Retinal pigment epithelial cell (primary cell): ENCODE results near the gene CPVL.

Experiments
- DNase-seq: peaks from one replicate; pipeline ENCODE4 v3.0.0-alpha.2; 2010; ENCODE audit warnings: low read depth
- H3K4me3 ChIP-seq: 2 replicates; pipeline ENCODE4 v1.5.1; 2011; ENCODE audit warnings: mild to moderate bottlenecking, low read length, control low read depth, moderate library complexity
- TF ChIP-seq, protein P1 (sequence below): conservative IDR thresholded peaks from 2 replicates; pipeline ENCODE4 v1.5.1; 2011; ENCODE audit warnings: low read depth, low read length, control low read depth, inconsistent platforms

CPVL gene

GRCh38 chr7:29022291-29022988, 123.9 kb downstream of the CPVL start:
- DNase-seq, result no peak
- no peak overlapping the region for H3K4me3 ChIP-seq
- TF ChIP-seq, protein P1, sequence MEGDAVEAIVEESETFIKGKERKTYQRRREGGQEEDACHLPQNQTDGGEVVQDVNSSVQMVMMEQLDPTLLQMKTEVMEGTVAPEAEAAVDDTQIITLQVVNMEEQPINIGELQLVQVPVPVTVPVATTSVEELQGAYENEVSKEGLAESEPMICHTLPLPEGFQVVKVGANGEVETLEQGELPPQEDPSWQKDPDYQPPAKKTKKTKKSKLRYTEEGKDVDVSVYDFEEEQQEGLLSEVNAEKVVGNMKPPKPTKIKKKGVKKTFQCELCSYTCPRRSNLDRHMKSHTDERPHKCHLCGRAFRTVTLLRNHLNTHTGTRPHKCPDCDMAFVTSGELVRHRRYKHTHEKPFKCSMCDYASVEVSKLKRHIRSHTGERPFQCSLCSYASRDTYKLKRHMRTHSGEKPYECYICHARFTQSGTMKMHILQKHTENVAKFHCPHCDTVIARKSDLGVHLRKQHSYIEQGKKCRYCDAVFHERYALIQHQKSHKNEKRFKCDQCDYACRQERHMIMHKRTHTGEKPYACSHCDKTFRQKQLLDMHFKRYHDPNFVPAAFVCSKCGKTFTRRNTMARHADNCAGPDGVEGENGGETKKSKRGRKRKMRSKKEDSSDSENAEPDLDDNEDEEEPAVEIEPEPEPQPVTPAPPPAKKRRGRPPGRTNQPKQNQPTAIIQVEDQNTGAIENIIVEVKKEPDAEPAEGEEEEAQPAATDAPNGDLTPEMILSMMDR, result no peak

DNA sequence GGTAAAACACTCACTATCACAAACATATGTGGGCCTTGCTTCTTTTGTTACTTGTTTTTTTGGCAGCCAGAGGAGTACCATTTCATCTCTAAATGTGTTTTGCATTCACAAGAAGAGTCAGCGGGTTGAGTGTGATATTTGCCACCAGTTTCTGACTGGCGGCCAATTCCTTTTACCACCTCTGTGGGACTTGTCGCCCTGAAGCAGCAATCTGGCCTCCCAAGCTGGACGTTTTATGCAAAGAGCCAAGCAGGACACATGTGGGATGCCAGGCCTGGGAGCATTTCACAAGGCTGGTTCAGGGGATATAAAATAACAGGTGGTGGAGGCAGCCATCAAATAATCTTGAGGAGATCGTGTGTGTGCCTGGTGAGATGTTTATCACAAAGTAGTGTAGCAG, 126.4 kb downstream of the CPVL start:
- TF ChIP-seq, protein P1, result no peak
- no peak for DNase-seq
- H3K4me3 ChIP-seq, result no peak overlapping the region

- H3K4me3 ChIP-seq, result no peak overlapping the region
- DNase-seq, result no peak
- TF ChIP-seq, protein P1, result no peak
These were observed 127.0 kb downstream of the CPVL start for GRCh38 chr7:29019387-29019786.

- H3K4me3 ChIP-seq, result no peak overlapping the region
- TF ChIP-seq, protein P1, result no peak
- no peak for DNase-seq
These were observed 128.6 kb downstream of the CPVL start for GRCh38 chr7:29017713-29018112.

GRCh38 chr7:29014725-29015124, 131.6 kb downstream of the CPVL start:
- H3K4me3 ChIP-seq, result no peak overlapping the region
- DNase-seq, result no peak
- TF ChIP-seq, protein P1, result no peak

GRCh38 chr7:29013931-29014330, 132.4 kb downstream of the CPVL start:
- TF ChIP-seq, protein P1, result no peak
- no peak for DNase-seq
- H3K4me3 ChIP-seq, result no peak overlapping the region

- TF ChIP-seq, protein P1, result no peak
- DNase-seq, result no peak
- no peak overlapping the region for H3K4me3 ChIP-seq
These were observed 133.1 kb downstream of the CPVL start for GRCh38 chr7:29013082-29013695.
